NCI-H2196 treated with DMSO at 0.1 percent for 48 hours (cell line): ENCODE data around the gene FLII.
A peak's percentile ranks its signal among the peaks of the same experiment; 100 is the strongest.
"Not testable (repeated sequence)": the region's sequence is repeated elsewhere in the genome, so short reads cannot be mapped to it uniquely, and the experiment has no call there.

Experiments
- DNase-seq: peaks from one replicate; lab custom pipeline; 2025; ENCODE audit not compliant: unreplicated experiment; lab: John Stamatoyannopoulos, UW

Gene FLII

DNA sequence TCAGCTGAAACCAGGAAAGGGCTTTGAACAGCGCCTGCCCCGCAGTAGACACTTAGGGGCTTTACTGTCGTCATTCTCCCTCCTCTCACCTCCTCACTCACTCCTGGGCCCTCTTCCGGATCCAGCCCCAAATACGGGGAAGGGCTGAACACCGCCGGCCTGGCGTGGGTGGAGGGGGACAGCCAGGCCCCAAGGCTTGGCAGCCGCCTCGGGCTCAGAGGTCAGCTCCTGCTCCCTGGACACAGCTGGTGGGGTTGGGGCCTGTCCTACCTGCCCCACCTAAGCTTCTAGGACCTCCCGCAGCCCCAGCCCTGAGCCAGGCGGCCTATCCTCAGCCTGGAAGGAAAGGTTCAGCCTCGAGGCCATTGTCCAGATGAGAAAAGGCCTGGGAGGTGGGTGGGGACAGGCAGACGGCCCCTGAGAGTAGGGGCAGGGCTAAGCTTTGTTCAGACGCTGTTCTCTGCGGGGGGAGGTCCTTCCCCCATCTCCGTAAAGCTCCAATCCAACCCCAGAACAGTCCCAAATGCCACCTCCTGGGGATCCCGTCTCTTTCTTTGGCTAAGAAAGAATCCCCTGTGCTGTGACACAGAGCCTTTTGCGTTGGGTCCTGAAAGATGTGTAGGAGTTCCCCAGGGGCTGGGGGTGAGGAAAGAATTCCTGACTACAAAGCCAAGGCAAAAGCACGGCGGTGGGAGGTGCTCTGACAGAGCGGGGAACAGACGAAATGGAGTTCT lies 34.0 kb downstream of the FLII start:
- no peak for DNase-seq

DNA sequence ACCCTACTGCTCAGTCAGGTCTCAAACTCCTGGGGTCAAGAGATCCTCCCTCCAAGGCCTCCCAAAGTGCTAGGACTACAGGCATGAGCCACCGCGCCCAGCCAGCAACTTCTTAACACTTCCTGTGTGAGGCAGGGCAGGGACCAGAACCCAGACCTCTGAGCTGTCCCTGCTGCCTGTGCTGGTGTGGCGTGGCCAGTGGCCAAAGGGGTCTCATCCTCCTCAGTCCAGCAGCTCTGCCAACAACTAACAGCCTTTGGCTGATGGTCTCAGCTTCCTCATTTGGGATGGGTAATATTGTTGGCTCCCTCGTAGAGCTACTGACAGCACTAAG lies 34.5 kb downstream of the FLII start:
- DNase-seq = no peak

DNA sequence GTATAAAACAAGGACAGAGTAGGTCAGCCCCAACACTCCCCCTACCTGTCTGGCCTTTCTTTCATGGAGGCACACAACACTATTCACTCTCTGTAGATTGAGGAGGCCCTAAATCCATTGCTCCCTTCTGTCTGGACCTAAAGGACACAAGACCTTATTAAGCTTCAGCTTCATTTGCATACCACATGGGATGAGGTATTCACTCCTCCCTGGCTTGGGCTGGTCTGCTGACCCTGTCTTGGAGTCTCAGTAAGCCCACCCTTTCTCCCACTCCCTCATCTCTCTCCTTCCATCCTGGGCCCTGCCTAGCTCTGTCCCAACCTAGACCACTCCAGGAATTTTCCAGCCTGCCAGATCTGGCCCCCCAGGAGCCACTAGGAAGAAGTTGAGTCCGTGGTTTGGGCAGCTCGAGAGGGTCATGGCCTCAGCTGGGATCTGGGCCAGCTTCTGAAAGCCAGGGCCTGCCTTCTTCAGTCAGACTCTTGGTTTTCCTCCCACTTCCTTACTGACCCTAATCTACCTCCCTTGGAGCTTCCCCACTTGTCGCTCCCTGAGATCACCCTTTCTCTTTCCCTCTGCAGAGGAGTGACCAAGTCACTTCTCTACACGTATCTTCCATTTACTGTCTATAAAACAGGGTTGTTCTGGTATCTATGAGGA lies 39.7 kb downstream of the FLII start:
- DNase-seq = no peak

DNA sequence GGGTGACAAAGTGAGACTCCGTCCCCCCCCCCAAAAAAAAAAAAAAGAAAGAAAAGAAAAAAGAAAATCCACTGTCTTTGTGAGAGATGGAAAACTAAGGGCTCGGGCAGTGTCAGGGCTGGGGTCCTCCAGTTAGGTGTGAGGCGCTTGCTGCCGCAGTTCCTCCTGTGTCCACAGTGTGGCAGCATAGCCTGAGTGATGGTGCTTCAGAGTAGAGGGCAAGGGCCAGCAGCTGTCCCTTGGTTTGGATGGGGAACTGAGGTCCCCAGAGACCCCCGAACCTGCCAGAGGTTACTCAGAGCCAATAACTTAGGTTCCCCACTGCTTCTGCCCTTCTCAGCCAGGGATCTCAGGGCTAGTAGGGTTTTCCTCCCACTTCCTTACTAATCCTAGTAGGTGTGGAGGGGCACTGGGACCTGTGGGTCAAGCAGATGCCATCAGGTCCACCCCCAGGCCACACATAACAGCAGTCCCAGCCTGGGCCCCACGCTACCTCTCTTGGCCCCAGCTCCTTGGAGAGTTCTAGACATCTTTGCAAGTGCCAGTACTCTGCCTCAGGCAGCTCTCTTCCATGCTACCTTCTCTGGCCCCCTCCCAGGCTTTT lies 41.0 kb downstream of the FLII start:
- DNase-seq = peak; percentile 7

DNA sequence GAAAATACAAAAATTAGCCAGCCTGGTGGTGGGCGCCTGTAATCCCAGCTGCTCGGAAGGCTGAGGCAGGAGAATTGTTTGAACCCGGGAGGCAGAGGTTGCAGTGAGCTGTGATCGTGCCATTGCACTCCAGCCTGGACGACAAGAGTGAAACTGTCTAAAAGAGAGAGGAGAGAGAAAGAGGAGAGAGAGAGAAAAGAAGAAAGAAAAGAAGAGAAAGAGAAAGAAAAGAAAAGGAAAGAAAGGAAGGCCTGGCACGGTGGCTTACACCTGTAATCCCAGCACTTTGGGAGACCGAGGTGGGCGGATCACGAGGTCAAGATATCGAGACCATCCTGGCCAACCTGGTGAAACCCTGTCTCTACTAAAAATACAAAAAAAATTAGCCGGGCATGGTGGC lies 41.6 kb downstream of the FLII start:
- not testable (repeated sequence) for DNase-seq

DNA sequence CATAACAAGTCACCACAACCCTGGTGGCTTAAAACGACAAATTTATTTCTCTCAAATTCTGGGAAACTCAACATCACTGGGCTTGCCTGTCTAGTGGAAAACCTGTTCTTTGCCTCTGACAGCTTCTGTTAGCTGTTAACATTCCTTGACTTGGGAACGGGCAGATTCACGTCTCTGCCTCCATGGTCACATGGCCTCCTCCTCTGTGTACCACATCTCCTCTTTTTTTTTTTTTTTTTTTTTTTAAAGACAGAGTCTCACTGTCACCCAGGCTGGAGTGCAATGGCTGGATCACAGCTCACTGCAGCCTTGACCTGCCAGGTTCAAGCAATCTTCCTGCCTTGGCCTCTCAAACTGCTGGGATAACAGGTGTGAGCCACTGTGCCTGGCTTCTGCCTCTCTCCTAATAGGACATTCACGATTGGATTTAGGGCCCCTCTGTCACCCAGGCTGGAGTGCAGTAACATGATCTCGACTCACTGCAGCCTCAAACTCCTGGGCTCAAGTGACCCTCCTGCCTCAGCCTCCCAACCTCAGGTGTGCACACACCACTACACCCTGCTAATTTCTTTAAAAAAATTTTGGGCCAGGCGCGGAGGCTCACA lies 44.8 kb downstream of the FLII start:
- DNase-seq = no peak

DNA sequence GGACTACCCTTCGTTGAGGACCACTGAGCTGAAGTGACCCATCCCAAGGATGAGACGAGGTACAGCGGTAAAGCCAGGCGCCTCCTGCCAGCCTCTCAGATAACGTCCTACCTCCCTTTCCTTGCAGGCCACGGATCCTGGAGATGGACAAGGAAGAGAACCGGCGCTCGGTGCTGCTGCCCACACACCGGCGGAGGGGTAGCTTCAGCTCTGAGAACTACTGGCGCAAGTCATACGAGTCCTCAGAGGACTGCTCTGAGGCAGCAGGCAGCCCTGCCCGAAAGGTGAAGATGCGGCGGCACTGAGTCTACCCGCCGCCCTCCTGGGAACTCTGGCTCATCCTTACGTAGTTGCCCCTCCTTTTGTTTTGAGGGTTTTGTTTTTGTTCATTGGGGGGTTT lies 50.4 kb downstream of the FLII start:
- no peak for DNase-seq

DNA sequence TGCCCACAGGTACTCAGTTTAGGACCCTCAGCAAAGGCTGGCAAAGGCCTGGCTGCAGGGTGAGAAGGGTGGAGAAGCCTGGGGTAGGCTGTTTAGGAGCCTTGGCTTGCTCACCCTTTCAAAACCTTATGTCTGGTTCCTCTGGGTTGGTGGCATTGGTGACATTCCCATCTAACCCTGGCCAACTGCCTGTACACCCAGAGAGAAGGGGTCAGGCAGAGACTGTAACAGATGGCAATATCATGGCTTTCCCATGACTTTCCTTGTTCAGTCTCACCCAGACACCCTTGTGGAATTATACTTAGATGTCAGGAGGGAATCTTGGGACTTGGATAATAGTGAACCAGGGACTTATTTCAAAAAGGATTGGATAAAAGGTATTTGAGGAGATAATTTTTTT lies 51.6 kb downstream of the FLII start:
- no peak for DNase-seq

DNA sequence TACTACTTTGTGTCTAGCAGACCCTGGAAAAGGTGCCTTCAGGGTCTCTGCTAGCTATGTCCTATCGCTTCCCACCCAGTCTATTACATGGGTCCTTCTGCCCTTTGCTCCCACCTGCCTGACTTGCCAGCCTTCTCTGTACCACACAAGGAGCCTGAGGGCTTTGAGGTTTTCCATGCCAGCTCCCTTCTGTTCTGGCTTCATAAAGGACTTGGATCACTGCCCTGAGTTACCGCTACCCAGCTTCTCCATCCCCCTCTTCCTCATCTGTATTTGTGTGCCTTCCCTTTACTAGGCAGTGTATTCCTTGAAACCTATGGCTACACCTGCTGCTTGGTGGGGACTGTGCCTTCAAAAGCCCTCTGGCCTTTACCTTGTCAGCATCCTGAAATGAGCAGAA lies 52.7 kb downstream of the FLII start:
- no peak for DNase-seq

DNA sequence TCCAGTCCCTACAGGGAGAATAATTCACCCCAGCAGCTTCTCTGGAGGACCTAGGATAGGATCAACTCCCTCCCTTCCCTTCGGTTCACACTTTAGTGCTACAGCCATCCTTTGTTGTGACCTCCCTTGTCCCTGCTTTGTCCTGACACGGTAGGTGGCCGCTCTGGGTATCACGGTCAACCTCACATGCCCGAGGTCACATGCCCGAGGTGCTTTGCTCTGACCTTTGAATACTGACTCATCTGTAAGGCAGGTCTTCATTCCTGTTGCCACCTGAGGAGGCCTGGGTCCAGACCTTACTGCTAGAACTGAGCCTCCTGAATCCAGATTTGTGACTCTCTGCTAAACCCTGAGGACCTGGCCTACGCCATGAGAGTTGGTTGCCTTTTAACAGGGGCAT lies 55.2 kb downstream of the FLII start:
- DNase-seq = no peak

DNA sequence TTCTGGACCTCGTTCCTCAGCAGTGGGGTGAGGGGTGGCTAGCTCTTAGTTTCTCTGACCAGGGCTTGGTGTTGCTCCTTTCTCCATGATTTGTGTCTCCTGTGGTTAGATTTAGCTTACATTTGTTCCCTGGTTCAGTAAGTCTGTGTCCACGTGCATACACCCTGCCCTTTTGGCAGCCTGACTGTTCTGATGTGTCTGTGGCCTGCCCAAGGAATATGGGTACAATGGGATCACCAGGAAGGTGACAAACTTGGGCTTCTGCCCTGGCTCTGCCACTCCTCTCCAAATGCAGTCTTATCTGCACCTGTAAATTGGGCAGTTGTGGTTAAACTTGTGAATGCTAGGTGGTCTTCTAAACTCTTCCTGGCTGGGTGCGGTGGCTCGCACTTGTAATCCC lies 57.4 kb downstream of the FLII start:
- no peak for DNase-seq

DNA sequence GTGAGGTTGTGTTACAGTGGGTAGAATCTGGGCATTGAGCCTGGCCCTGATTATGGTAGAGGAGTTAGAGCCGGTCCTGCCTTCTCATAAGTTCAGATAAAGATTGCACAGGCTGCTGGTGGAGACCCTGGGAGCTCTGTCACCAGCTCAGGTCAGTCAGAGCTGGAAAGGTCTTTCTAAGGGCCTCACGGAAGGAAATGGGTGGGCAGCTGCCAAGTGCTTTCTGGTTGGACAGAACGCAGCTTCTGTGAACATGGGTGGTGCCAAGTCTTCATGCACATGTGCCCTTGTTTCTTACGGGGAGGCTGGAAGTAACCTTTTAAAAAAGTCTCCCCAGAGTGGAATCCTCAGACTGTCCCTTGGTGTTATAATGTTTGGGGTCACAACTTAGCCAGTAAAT lies 60.0 kb downstream of the FLII start:
- no peak for DNase-seq

DNA sequence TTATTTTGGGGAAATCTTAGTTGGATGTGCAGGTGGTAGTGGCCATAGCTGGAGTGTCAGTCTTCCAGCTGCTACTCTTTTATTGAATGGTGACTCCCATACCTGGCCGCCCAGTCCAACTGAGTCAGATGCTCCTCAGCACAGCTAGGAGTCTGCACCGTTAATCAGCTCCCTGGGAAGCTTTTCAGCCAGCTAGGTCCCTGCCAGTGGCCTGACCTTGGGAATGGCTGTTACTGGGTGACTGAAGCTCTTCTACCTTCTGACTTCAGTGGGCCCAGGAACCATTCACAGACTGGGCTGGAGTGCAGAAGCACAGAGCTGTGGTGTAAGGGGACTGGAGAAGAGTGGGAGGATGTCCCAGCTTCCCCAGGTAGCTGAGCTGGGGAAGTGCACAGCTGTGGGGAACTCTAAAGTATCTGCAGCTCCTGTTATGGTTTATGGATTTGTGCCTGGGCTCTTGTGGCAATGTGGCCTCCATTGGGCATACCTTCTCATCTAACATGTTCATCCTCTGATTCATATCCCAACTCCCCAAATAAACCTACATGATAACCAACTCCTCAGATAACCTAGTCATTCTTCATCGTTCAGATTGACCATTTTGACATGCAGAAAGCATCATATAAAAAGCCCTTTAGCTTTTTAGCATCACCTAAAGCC lies 60.9 kb downstream of the FLII start:
- no peak for DNase-seq

DNA sequence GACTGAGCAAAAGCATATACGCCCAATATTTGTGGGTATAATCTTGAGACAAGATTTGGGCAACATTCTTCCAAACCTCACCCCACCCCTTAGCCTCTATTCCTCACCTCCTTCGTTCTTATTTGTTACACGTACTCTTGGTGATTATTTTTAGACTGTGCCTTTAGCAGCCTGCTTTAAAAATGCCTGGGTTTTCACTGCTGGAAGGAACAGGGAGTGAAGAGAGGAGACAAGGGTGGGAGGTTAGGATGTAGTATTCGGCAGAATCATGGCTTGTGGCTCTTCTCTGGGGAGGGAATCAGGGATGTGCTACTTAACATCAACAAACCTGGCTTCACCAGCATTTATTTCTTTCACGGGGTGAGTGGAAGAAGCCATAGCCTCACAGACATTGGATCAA lies 63.3 kb downstream of the FLII start:
- no peak for DNase-seq
